ENCODE results near the gene ZNF324B.

DNA sequence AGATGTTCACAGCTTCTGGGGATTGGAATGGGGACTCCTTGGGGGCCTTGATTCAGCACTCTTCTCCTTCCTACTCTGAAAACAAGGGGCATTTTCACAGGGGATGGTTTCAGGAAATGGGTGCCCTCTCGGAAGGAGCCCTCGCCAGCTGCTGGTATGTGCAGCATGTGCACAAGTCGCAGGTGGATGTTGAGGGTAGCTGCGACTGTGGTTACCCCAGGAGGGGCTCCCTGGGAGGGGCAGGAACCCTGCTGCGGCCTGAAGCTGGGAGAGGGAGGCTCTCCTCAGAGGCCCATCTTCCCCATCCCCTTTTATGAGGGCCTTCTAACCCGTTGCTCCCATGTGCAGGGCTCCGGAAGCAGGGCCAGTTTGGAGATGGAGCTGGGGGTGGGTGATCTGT is 30.9 kb downstream of the ZNF324B start:
- TF ChIP-seq ZNF24 (IDR thresholded peaks at IDR 0.05): no peak
- TF ChIP-seq, protein P1, sequence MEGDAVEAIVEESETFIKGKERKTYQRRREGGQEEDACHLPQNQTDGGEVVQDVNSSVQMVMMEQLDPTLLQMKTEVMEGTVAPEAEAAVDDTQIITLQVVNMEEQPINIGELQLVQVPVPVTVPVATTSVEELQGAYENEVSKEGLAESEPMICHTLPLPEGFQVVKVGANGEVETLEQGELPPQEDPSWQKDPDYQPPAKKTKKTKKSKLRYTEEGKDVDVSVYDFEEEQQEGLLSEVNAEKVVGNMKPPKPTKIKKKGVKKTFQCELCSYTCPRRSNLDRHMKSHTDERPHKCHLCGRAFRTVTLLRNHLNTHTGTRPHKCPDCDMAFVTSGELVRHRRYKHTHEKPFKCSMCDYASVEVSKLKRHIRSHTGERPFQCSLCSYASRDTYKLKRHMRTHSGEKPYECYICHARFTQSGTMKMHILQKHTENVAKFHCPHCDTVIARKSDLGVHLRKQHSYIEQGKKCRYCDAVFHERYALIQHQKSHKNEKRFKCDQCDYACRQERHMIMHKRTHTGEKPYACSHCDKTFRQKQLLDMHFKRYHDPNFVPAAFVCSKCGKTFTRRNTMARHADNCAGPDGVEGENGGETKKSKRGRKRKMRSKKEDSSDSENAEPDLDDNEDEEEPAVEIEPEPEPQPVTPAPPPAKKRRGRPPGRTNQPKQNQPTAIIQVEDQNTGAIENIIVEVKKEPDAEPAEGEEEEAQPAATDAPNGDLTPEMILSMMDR (IDR thresholded peaks at IDR 0.05 in 2 of 3, conservative IDR thresholded peaks at IDR 0.05 in 1 of 3; ENCODE audit: control insufficient read depth in 2 of 3, extremely low read depth in 1 of 3, insufficient read depth in 1 of 3, low read depth in 3 of 3, low read length in 3 of 3): no peak
